SK-N-SH (cell line): ENCODE data around the gene VTI1B. TPM values are rescaled to one million over a fixed set of nuclear protein-coding genes. Genes with fewer than 3 reads are reported as not detected.

ENCODE experiments used
- CTCF ChIA-PET: fragments of 300-600, 350-600 bp; formaldehyde crosslinking; extraction: SDS; loops from one replicate; lab custom pipeline; 2021; lab: Yijun Ruan, JAX
- POLR2A ChIA-PET: fragments of 350-600 bp; sonication (Branson Sonifier 250); formaldehyde crosslinking; extraction: SDS; loops from one replicate; lab custom pipeline; 2020; ENCODE audit warnings: antibody characterized with exemption, inconsistent platforms; lab: Yijun Ruan, JAX
- DNase-seq: peaks from one replicate; pipeline ENCODE4 v3.0.0; 2012
- H2AFZ ChIP-seq: fragments of 200-600 bp; sonication (generic); 2 replicates; pipeline ENCODE4 v1.8.1; 2016; ENCODE audit warnings: antibody characterized with exemption, mild to moderate bottlenecking, low read depth
- H3F3A ChIP-seq: fragments of 200-600 bp; sonication (generic); replicated peaks from 2 replicates; pipeline ENCODE3; 2016; ENCODE audit warnings: antibody characterized with exemption, mild to moderate bottlenecking; ENCODE audit not compliant: insufficient read depth
- H3K27ac ChIP-seq, 2 experiments: fragments of 200-500 bp in 1 of 2; fragments of 200-600 bp in 1 of 2; sonication (Bioruptor generic) in 1 of 2; sonication (generic), shearing (Covaris generic) in 1 of 2; 2 replicates each; pipeline versions ENCODE4 v1.5.1 to v1.6.1; 2014 to 2016; ENCODE audit warnings: low read depth in 2 of 2, inconsistent platforms in 1 of 2, low read length in 1 of 2, mild to moderate bottlenecking in 1 of 2, mixed read lengths in 1 of 2
- H3K27me3 ChIP-seq: fragments of 200-600 bp; sonication (generic), shearing (Covaris generic); 2 replicates; pipeline ENCODE4 v1.6.1; 2016; ENCODE audit warnings: mixed run types; ENCODE audit not compliant: insufficient read depth
- H3K36me3 ChIP-seq, 2 experiments: fragments of 200-500 bp in 1 of 2; fragments of 200-600 bp in 1 of 2; sonication (Bioruptor generic) in 1 of 2; sonication (generic) in 1 of 2; replicated peaks in 1 of 2; 2 replicates each; pipeline versions ENCODE3 to v1.5.1; 2014 to 2016; ENCODE audit warnings: low read length in 1 of 2, mild to moderate bottlenecking in 1 of 2; ENCODE audit not compliant: insufficient read depth in 2 of 2, control insufficient read depth in 1 of 2
- H3K4me1 ChIP-seq, 2 experiments: fragments of 200-500 bp in 1 of 2; fragments of 200-600 bp in 1 of 2; sonication (Bioruptor generic) in 1 of 2; sonication (generic), shearing (Covaris generic) in 1 of 2; 2 replicates each; pipeline versions ENCODE4 v1.5.1 to v1.6.1; 2014 to 2016; ENCODE audit warnings: low read depth in 1 of 2, low read length in 1 of 2, mixed run types in 1 of 2; ENCODE audit not compliant: insufficient read depth in 2 of 2, control insufficient read depth in 1 of 2
- H3K4me2 ChIP-seq: fragments of 200-600 bp; sonication (generic), shearing (Covaris generic); 2 replicates; pipeline ENCODE4 v1.6.1; 2017; ENCODE audit warnings: mixed run types
- H3K4me3 ChIP-seq, 2 experiments: fragments of 200-500 bp in 1 of 2; fragments of 200-600 bp in 1 of 2; sonication (Bioruptor generic) in 1 of 2; sonication (generic), shearing (Covaris generic) in 1 of 2; 2 replicates each; pipeline versions ENCODE4 v1.5.1 to v1.8.1; 2014 to 2016; ENCODE audit warnings: low read depth in 2 of 2, inconsistent platforms in 1 of 2, low read length in 1 of 2, mild to moderate bottlenecking in 1 of 2, mixed read lengths in 1 of 2, moderate library complexity in 1 of 2
- H3K79me2 ChIP-seq: fragments of 200-600 bp; sonication (generic); 2 replicates; pipeline ENCODE4 v1.8.1; 2017; ENCODE audit warnings: mild to moderate bottlenecking; ENCODE audit not compliant: insufficient read depth
- H3K9ac ChIP-seq: fragments of 200-600 bp; sonication (generic); 2 replicates; pipeline ENCODE4 v1.6.1; 2017; ENCODE audit warnings: mixed run types
- H3K9me2 ChIP-seq: fragments of 200-600 bp; sonication (generic); 2 replicates; pipeline ENCODE4 v1.6.1; 2017; ENCODE audit warnings: mixed run types
- H3K9me3 ChIP-seq: fragments of 200-600 bp; sonication (generic); 2 replicates; pipeline ENCODE4 v1.6.1; 2017; ENCODE audit warnings: mixed run types, mild to moderate bottlenecking, moderate library complexity
- H4K20me1 ChIP-seq: fragments of 200-600 bp; sonication (generic); 2 replicates; pipeline ENCODE4 v1.6.1; 2017; ENCODE audit warnings: mild to moderate bottlenecking, mixed run types; ENCODE audit not compliant: insufficient read depth
- CHD2 ChIP-seq: fragments of 150-350 bp; IDR thresholded peaks from 2 replicates; pipeline ENCODE4 v1.6.1; 2018; ENCODE audit warnings: low read length; ENCODE audit not compliant: partially characterized antibody
- EZH2phosphoT487 ChIP-seq: fragments of 200-600 bp; sonication (generic); IDR thresholded peaks from 2 replicates; pipeline ENCODE4 v1.6.1; 2017; ENCODE audit warnings: low read depth, mixed run types, mild to moderate bottlenecking, antibody characterized with exemption, moderate library complexity, borderline replicate concordance
- FOSL2 ChIP-seq: IDR thresholded peaks from 2 replicates; pipeline ENCODE4 v1.4.0; 2012; ENCODE audit warnings: low read depth, mild to moderate bottlenecking, moderate library complexity, borderline replicate concordance
- FOXJ3 ChIP-seq: sonication (generic); formaldehyde crosslinking; IDR thresholded peaks from 2 replicates; pipeline ENCODE4 v1.5.1; 2020; ENCODE audit warnings: mild to moderate bottlenecking, missing genetic modification reagents
- GABPA ChIP-seq: IDR thresholded peaks from 2 replicates; pipeline ENCODE4 v1.4.0; 2012; ENCODE audit warnings: low read depth, mild to moderate bottlenecking
- JUND ChIP-seq: IDR thresholded peaks from 2 replicates; pipeline ENCODE4 v1.4.0; 2012
- MEF2A ChIP-seq: IDR thresholded peaks from 2 replicates; pipeline ENCODE4 v1.4.0; 2012; ENCODE audit warnings: low read depth, borderline replicate concordance
- NRF1 ChIP-seq: IDR thresholded peaks from 2 replicates; pipeline ENCODE4 v1.6.1; 2012; ENCODE audit warnings: low read depth, mild to moderate bottlenecking, low read length
- RAD21 ChIP-seq: IDR thresholded peaks from 2 replicates; pipeline ENCODE4 v1.6.1; 2012; ENCODE audit warnings: mild to moderate bottlenecking, low read length
- RCOR1 ChIP-seq: fragments of 150-350 bp; IDR thresholded peaks from 2 replicates; pipeline ENCODE4 v1.6.1; 2017; ENCODE audit warnings: antibody characterized with exemption, low read length
- RXRA ChIP-seq: IDR thresholded peaks from 2 replicates; pipeline ENCODE4 v1.4.0; 2012; ENCODE audit warnings: low read depth, mild to moderate bottlenecking, borderline replicate concordance
- SIN3A ChIP-seq: IDR thresholded peaks from 2 replicates; pipeline ENCODE4 v1.6.1; 2012; ENCODE audit warnings: low read depth, mild to moderate bottlenecking, low read length, moderate library complexity, borderline replicate concordance
- TAF1 ChIP-seq: IDR thresholded peaks from 2 replicates; pipeline ENCODE4 v1.6.1; 2012; ENCODE audit warnings: low read depth, mild to moderate bottlenecking, low read length, moderate library complexity, borderline replicate concordance
- TCF12 ChIP-seq: IDR thresholded peaks from 2 replicates; pipeline ENCODE4 v1.4.0; 2012
- WGBS: methylation state at CpG from one replicate; pipeline ENCODE4 v1.1.6; 2017; ENCODE audit warnings: low lambda C conversion rate; 5-methylcytosine and 5-hydroxymethylcytosine counted together
- polyA plus RNA-seq, 3 experiments: library from polyadenylated mRNA; depleted of rRNA; stranded (reverse); fragments of >200 nt; gene quantifications; 2 replicates each; pipeline ENCODE4 v1.2.3, GENCODE V29; 2012
- TF ChIP-seq, protein P1 (sequence below): IDR thresholded peaks from 2 replicates; pipeline ENCODE4 v1.4.0; 2012; ENCODE audit warnings: low read depth, borderline replicate concordance
- TF ChIP-seq, protein P2 (sequence below): fragments of 150-350 bp; IDR thresholded peaks from 2 replicates; pipeline ENCODE4 v1.6.1; 2016; ENCODE audit warnings: mild to moderate bottlenecking, low read depth, low read length
- TF ChIP-seq, protein P3 (sequence below): IDR thresholded peaks from 2 replicates; pipeline ENCODE4; 2012
- TF ChIP-seq, protein P4 (sequence below): IDR thresholded peaks from 2 replicates; pipeline ENCODE4 v1.4.0; 2012; ENCODE audit warnings: low read depth

Gene VTI1B
- polyA plus RNA-seq, 1 of the 3 experiments (the other 2 are of a cell fraction): 59.2 TPM

DNA sequence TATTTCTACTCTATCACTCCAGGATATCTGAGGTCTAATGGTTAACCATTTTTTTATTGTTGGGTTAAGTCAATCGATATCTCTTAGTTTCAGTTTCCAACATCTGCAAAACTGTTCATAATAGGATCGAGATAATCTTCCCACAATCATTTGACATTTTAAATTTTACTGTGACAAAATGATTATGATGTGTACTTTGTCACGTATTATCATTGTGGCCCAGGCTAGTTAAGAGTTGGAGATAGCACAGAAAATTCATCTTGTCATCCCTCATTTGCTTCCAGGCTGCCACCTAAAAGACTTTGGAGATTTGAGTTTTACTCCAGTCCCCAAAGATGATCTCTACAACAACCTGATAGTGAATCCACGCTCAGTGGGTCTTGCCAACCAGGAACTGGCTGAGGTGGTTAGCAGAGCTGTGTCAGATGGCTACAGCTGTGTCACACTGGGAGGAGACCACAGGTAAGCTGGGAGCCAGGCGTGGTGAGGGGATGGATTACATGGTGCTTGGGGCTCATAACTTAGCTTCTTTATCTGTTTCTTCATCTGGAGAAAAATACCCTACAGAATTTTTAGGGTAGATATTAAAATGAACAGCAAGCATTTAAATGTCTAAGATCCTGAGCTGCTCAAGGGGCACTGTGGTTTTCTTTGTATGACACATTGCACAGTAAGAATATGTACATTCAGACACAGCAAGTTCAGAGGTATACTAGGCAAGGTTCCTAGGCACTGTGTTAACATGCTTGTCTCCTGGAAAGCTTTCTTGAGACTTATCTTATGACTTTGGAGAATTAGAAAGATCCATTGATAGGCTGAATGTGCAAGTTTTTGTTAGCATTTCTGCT, 32.3 kb downstream of the VTI1B start:
- Histone ChIP-seq H3K79me2 (no peaks in the 10 kb centered on the region), H3K4me2 (no peak overlapping the region), H4K20me1 (no peaks in the 10 kb centered on the region), H3K36me3 (peaks cover 0 to 17% of the 10 kb centered on the region in 2 experiments), H3K27me3 (no peaks in the 10 kb centered on the region), H3K9me2 (no peaks in the 10 kb centered on the region), H3K9ac (no peak overlapping the region), H3K9me3 (no peaks in the 10 kb centered on the region), H3K4me1 (no peaks in the 10 kb centered on the region), H3K27ac (no peak overlapping the region), H2AFZ (no peak overlapping the region), H3F3A (no peaks in the 10 kb centered on the region), H3K4me3 (no peak overlapping the region)
- POLR2A ChIA-PET: no interaction called here
- WGBS: 89% methylated on average over 5 of the region's 5 CpGs
- no peak for DNase-seq
- CTCF ChIA-PET: interaction anchor here (1.1 to 1.2 kb wide), 3 partner anchors 19 to 25 kb away, joined by 3 to 6 read pairs (median 4); no protein-coding TSS in a partner anchor
- TF ChIP-seq EZH2phosphoT487 (no peak), SIN3A (no peak), TCF12 (no peak), RAD21 (no peak), TAF1 (no peak), NRF1 (no peak), MEF2A (no peak), RCOR1 (no peak), FOSL2 (no peak), CHD2 (no peak), FOXJ3 (CRISPR knock-in tag) (no peak), JUND (no peak), GABPA (no peak), RXRA (no peak)
- TF ChIP-seq, protein P1, sequence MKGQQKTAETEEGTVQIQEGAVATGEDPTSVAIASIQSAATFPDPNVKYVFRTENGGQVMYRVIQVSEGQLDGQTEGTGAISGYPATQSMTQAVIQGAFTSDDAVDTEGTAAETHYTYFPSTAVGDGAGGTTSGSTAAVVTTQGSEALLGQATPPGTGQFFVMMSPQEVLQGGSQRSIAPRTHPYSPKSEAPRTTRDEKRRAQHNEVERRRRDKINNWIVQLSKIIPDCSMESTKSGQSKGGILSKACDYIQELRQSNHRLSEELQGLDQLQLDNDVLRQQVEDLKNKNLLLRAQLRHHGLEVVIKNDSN: no peak
- TF ChIP-seq, protein P2, sequence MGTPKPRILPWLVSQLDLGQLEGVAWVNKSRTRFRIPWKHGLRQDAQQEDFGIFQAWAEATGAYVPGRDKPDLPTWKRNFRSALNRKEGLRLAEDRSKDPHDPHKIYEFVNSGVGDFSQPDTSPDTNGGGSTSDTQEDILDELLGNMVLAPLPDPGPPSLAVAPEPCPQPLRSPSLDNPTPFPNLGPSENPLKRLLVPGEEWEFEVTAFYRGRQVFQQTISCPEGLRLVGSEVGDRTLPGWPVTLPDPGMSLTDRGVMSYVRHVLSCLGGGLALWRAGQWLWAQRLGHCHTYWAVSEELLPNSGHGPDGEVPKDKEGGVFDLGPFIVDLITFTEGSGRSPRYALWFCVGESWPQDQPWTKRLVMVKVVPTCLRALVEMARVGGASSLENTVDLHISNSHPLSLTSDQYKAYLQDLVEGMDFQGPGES: no peak
- TF ChIP-seq, protein P3, sequence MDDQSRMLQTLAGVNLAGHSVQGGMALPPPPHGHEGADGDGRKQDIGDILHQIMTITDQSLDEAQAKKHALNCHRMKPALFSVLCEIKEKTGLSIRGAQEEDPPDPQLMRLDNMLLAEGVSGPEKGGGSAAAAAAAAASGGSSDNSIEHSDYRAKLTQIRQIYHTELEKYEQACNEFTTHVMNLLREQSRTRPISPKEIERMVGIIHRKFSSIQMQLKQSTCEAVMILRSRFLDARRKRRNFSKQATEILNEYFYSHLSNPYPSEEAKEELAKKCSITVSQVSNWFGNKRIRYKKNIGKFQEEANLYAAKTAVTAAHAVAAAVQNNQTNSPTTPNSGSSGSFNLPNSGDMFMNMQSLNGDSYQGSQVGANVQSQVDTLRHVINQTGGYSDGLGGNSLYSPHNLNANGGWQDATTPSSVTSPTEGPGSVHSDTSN: no peak
- TF ChIP-seq, protein P4, sequence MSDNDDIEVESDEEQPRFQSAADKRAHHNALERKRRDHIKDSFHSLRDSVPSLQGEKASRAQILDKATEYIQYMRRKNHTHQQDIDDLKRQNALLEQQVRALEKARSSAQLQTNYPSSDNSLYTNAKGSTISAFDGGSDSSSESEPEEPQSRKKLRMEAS: no peak
